H1 (cell line): ENCODE data around the gene TCEA3. TPM values are rescaled to one million over a fixed set of nuclear protein-coding genes. Genes with fewer than 3 reads are reported as not detected.

ENCODE experiments used
- CTCF ChIA-PET: fragments of 300-600 bp; sonication (Branson Sonifier 250); formaldehyde crosslinking; loops from one replicate; lab custom pipeline; 2021; ENCODE audit not compliant: partially characterized antibody; lab: Charles Lee
- POLR2A ChIA-PET: fragments of 300-600 bp; sonication (Branson Sonifier 250); formaldehyde crosslinking; loops from one replicate; lab custom pipeline; 2021; ENCODE audit warnings: inconsistent platforms; ENCODE audit not compliant: partially characterized antibody; lab: Charles Lee
- DNase-seq, 2 experiments: peaks; one replicate each; pipeline versions ENCODE4 v3.0.0 to v3.0.0-alpha.2; 2010 to 2022; ENCODE audit warnings: low spot score in 2 of 2, low read depth in 1 of 2, mixed read lengths in 1 of 2
- FAIRE-seq: peaks from 2 replicates; lab custom pipeline; 2011; peaks lifted over from hg19 to GRCh38; lab: Jason Lieb, UNC
- H2AFZ ChIP-seq: 2 replicates; pipeline ENCODE4 v1.8.1; 2012; ENCODE audit warnings: low read length, inconsistent platforms
- H2AK5ac ChIP-seq: 2 replicates; pipeline ENCODE4 v1.6.1; 2013; ENCODE audit warnings: low read depth, low read length
- H2BK120ac ChIP-seq: replicated peaks from 2 replicates; pipeline ENCODE3; 2013; ENCODE audit warnings: low read depth, low read length, inconsistent platforms
- H2BK12ac ChIP-seq: 2 replicates; pipeline ENCODE4 v1.6.1; 2013; ENCODE audit warnings: low read depth, low read length
- H2BK15ac ChIP-seq: 2 replicates; pipeline ENCODE4 v1.6.1; 2013; ENCODE audit warnings: low read length
- H2BK20ac ChIP-seq: 2 replicates; pipeline ENCODE4 v1.6.1; 2013; ENCODE audit warnings: low read length
- H2BK5ac ChIP-seq: 2 replicates; pipeline ENCODE4 v1.6.1; 2013; ENCODE audit warnings: low read depth, low read length
- H3K14ac ChIP-seq: 2 replicates; pipeline ENCODE4 v1.6.1; 2013; ENCODE audit warnings: inconsistent platforms; ENCODE audit not compliant: insufficient read length
- H3K18ac ChIP-seq: 2 replicates; pipeline ENCODE4 v1.6.1; 2013; ENCODE audit warnings: low read length; ENCODE audit errors: extremely low read depth
- H3K23ac ChIP-seq: 2 replicates; pipeline ENCODE4 v1.6.1; 2013; ENCODE audit warnings: inconsistent platforms; ENCODE audit not compliant: insufficient read length
- H3K23me2 ChIP-seq: 2 replicates; pipeline ENCODE4 v1.6.1; 2013; ENCODE audit warnings: low read depth, low read length
- H3K27ac ChIP-seq: 2 replicates; pipeline ENCODE4 v1.6.1; 2011; ENCODE audit warnings: low read depth, low read length, inconsistent platforms
- H3K27me3 ChIP-seq, 4 experiments: replicated peaks in 1 of 4; 1 replicate in 1 of 4; 2 replicates in 3 of 4; pipeline versions ENCODE4 v1.6.1 to v1.8.1; 2011 to 2013; ENCODE audit warnings: low read length in 3 of 4, mild to moderate bottlenecking in 3 of 4, inconsistent platforms in 2 of 4, mixed read lengths in 2 of 4, moderate library complexity in 1 of 4; ENCODE audit not compliant: control insufficient read depth in 3 of 4, insufficient read depth in 3 of 4; ENCODE audit errors: extremely low read depth in 1 of 4
- H3K36me3 ChIP-seq, 4 experiments: 2 replicates each; pipeline versions ENCODE4 v1.6.1 to v1.8.1; 2011 to 2013; ENCODE audit warnings: mild to moderate bottlenecking in 4 of 4, low read length in 3 of 4, moderate library complexity in 2 of 4, control low read depth in 1 of 4, inconsistent platforms in 1 of 4; ENCODE audit not compliant: insufficient read depth in 4 of 4, control insufficient read depth in 2 of 4
- H3K4ac ChIP-seq: replicated peaks from 2 replicates; pipeline ENCODE3; 2013; ENCODE audit warnings: low read length, low read depth, mixed read lengths, inconsistent platforms; ENCODE audit not compliant: insufficient read length
- H3K4me1 ChIP-seq, 4 experiments: replicated peaks in 1 of 4; 1 replicate in 1 of 4; 2 replicates in 3 of 4; pipeline versions ENCODE4 v1.6.1 to v1.8.1; 2011 to 2013; ENCODE audit warnings: low read length in 3 of 4, inconsistent platforms in 2 of 4, mixed read lengths in 1 of 4; ENCODE audit not compliant: insufficient read depth in 4 of 4, control insufficient read depth in 3 of 4
- H3K4me2 ChIP-seq, 2 experiments: 2 replicates each; pipeline versions ENCODE4 v1.6.1 to v1.8.1; 2011 to 2013; ENCODE audit warnings: low read depth in 2 of 2, low read length in 2 of 2, control low read depth in 1 of 2, inconsistent platforms in 1 of 2, mild to moderate bottlenecking in 1 of 2; ENCODE audit not compliant: insufficient read depth in 1 of 2
- H3K4me3 ChIP-seq, 4 experiments: fragments of 200-600, 300-600 bp in 1 of 4; sonication (generic), shearing (Covaris generic), sonication (Bioruptor Twin) in 1 of 4; 2 replicates each; pipeline versions ENCODE4 v1.5.1 to v1.8.1; 2011 to 2016; ENCODE audit warnings: low read length in 4 of 4, low read depth in 3 of 4, control low read depth in 2 of 4, inconsistent platforms in 2 of 4, mild to moderate bottlenecking in 2 of 4, mixed read lengths in 1 of 4, moderate library complexity in 1 of 4; ENCODE audit not compliant: insufficient read depth in 2 of 4; ENCODE audit errors: extremely low read depth in 1 of 4
- H3K56ac ChIP-seq: replicated peaks from 2 replicates; pipeline ENCODE3; 2013; ENCODE audit warnings: low read depth, mild to moderate bottlenecking, mixed read lengths, low read length, inconsistent platforms; ENCODE audit not compliant: insufficient read length
- H3K79me1 ChIP-seq: 2 replicates; pipeline ENCODE4 v1.6.1; 2013; ENCODE audit warnings: low read depth, low read length, control low read depth
- H3K79me2 ChIP-seq, 2 experiments: 2 replicates each; pipeline versions ENCODE4 v1.6.1 to v1.8.1; 2012 to 2013; ENCODE audit warnings: low read length in 2 of 2, mild to moderate bottlenecking in 2 of 2, inconsistent platforms in 1 of 2; ENCODE audit not compliant: insufficient read depth in 2 of 2, control insufficient read depth in 1 of 2
- H3K9ac ChIP-seq, 4 experiments: replicated peaks in 1 of 4; 1 replicate in 1 of 4; 2 replicates in 3 of 4; pipeline versions ENCODE4 v1.6.1 to v1.8.1; 2011 to 2013; ENCODE audit warnings: low read depth in 3 of 4, low read length in 3 of 4, control low read depth in 2 of 4, mild to moderate bottlenecking in 2 of 4, moderate library complexity in 2 of 4, inconsistent platforms in 1 of 4; ENCODE audit errors: extremely low read depth in 1 of 4
- H3K9me3 ChIP-seq, 2 experiments: 2 replicates each; pipeline versions ENCODE4 v1.6.1 to v1.8.1; 2012 to 2013; ENCODE audit warnings: mild to moderate bottlenecking in 2 of 2, moderate library complexity in 2 of 2, control low read depth in 1 of 2, inconsistent platforms in 1 of 2, low read depth in 1 of 2, low read length in 1 of 2, mixed read lengths in 1 of 2; ENCODE audit not compliant: insufficient read depth in 2 of 2
- H4K20me1 ChIP-seq, 2 experiments: replicated peaks in 1 of 2; 2 replicates each; pipeline versions ENCODE3 to v1.8.1; 2011 to 2013; ENCODE audit warnings: inconsistent platforms in 2 of 2, low read length in 2 of 2, mild to moderate bottlenecking in 1 of 2; ENCODE audit not compliant: insufficient read depth in 2 of 2, control insufficient read depth in 1 of 2
- H4K5ac ChIP-seq: 2 replicates; pipeline ENCODE4 v1.6.1; 2013; ENCODE audit warnings: low read length, low read depth, mixed read lengths, inconsistent platforms; ENCODE audit not compliant: insufficient read length
- H4K8ac ChIP-seq: 2 replicates; pipeline ENCODE4 v1.8.0; 2013; ENCODE audit warnings: mild to moderate bottlenecking, moderate library complexity, low read length, inconsistent platforms; ENCODE audit not compliant: insufficient read depth; ENCODE audit errors: extremely low read depth
- H4K91ac ChIP-seq: replicated peaks from 2 replicates; pipeline ENCODE3; 2013; ENCODE audit warnings: low read length, mixed read lengths, inconsistent platforms; ENCODE audit not compliant: insufficient read length
- ASH2L ChIP-seq: fragments of 200-600, 300-600 bp; sonication (generic); IDR thresholded peaks from one replicate; pipeline ENCODE4 v1.7.1; 2017; ENCODE audit warnings: low read length
- BCL11A ChIP-seq, 2 experiments: IDR thresholded peaks; one replicate each; pipeline ENCODE4 v1.6.1; 2011; ENCODE audit warnings: low read depth in 2 of 2, low read length in 2 of 2, mild to moderate bottlenecking in 2 of 2
- CBX8 ChIP-seq: fragments of 300-800, 300-1000 bp; sonication (generic); IDR thresholded peaks from 2 replicates; pipeline ENCODE4 v1.7.1; 2016; ENCODE audit warnings: low read depth, low read length, borderline replicate concordance
- EP300 ChIP-seq, 2 experiments: IDR thresholded peaks; 1 replicate in 1 of 2; 2 replicates in 1 of 2; pipeline ENCODE4 v1.6.1; 2011 to 2012; ENCODE audit warnings: low read depth in 2 of 2, low read length in 2 of 2, mild to moderate bottlenecking in 2 of 2, borderline replicate concordance in 1 of 2, inconsistent platforms in 1 of 2, moderate library complexity in 1 of 2
- GABPA ChIP-seq: IDR thresholded peaks from 2 replicates; pipeline ENCODE4 v1.6.1; 2011; ENCODE audit warnings: mild to moderate bottlenecking, low read length, moderate library complexity, borderline replicate concordance; ENCODE audit not compliant: insufficient read depth
- JUN ChIP-seq: IDR thresholded peaks from 2 replicates; pipeline ENCODE4 v1.6.1; 2011; ENCODE audit warnings: low read depth, mild to moderate bottlenecking, improper control_type of control experiment, low read length
- RBBP5 ChIP-seq: IDR thresholded peaks from 2 replicates; pipeline ENCODE4 v1.7.1; 2012; ENCODE audit warnings: low read depth, mild to moderate bottlenecking, inconsistent platforms, low read length, moderate library complexity, borderline replicate concordance
- RFX5 ChIP-seq: IDR thresholded peaks from 2 replicates; pipeline ENCODE4 v1.6.1; 2011; ENCODE audit warnings: low read depth, low read length, improper control_type of control experiment, borderline replicate concordance
- SP2 ChIP-seq: IDR thresholded peaks from 2 replicates; pipeline ENCODE4 v1.6.1; 2012; ENCODE audit warnings: mild to moderate bottlenecking, low read length, inconsistent platforms
- SP4 ChIP-seq: IDR thresholded peaks from 2 replicates; pipeline ENCODE4 v1.6.1; 2012; ENCODE audit warnings: low read length, inconsistent platforms
- SUZ12 ChIP-seq: fragments of 200-600 bp; sonication (generic); IDR thresholded peaks from 2 replicates; pipeline ENCODE4 v1.6.1; 2012; ENCODE audit warnings: mild to moderate bottlenecking, inconsistent platforms, low read length, moderate library complexity, mixed read lengths
- TAF1 ChIP-seq: IDR thresholded peaks from 2 replicates; pipeline ENCODE4 v1.6.1; 2011; ENCODE audit warnings: mild to moderate bottlenecking, low read depth, low read length
- TBP ChIP-seq: IDR thresholded peaks from 2 replicates; pipeline ENCODE4 v1.6.1; 2011; ENCODE audit warnings: low read depth, low read length, improper control_type of control experiment
- TEAD4 ChIP-seq: IDR thresholded peaks from 2 replicates; pipeline ENCODE4 v1.6.1; 2012; ENCODE audit warnings: low read depth, low read length, inconsistent platforms, mixed read lengths
- WGBS, 2 experiments: shearing (Covaris generic) in 1 of 2; methylation state at CpG; one replicate each; pipeline versions ENCODE4 v1.1.6 to v1.1.7; 2013 to 2015; ENCODE audit warnings: low lambda C conversion rate in 2 of 2, mixed read lengths in 2 of 2, inconsistent platforms in 1 of 2, low coverage in 1 of 2, missing lambda C conversion rate in 1 of 2; ENCODE audit not compliant: insufficient replicate concordance in 2 of 2, insufficient coverage in 1 of 2, insufficient read length in 1 of 2; ENCODE audit errors: extremely low coverage in 1 of 2, missing lambda C conversion rate in 1 of 2; 5-methylcytosine and 5-hydroxymethylcytosine counted together
- polyA plus RNA-seq, 7 experiments: library from polyadenylated mRNA; depleted of rRNA in 3 of 7; stranded (reverse) in 5 of 7; unstranded in 2 of 7; fragments of >200 nt in 5 of 7; fragments of 200-250 nt in 2 of 7; gene quantifications; 1 replicate in 5 of 7; 2 replicates in 1 of 7; 4 replicates in 1 of 7; pipeline versions ENCODE4 v1.2.1 to v1.2.3, GENCODE V29; 2011 to 2013; ENCODE audit warnings: missing spikeins in 2 of 7, mixed read lengths in 2 of 7
- total RNA-seq: library from RNA; stranded (reverse); fragmentation: NEBNext Ultra II Directional; extraction: Animal tissue kit (Norgen Biotek cat#: 25700); gene quantifications from 2 replicates; pipeline ENCODE4 v1.2.1, GENCODE V29; 2021

TCEA3 gene
- total and polyA plus RNA-seq, 2 of the 8 experiments (the other 6 are each of a cell fraction or from before 2014, with no cell fraction given) = 0.08 TPM; not detected in 1

DNA sequence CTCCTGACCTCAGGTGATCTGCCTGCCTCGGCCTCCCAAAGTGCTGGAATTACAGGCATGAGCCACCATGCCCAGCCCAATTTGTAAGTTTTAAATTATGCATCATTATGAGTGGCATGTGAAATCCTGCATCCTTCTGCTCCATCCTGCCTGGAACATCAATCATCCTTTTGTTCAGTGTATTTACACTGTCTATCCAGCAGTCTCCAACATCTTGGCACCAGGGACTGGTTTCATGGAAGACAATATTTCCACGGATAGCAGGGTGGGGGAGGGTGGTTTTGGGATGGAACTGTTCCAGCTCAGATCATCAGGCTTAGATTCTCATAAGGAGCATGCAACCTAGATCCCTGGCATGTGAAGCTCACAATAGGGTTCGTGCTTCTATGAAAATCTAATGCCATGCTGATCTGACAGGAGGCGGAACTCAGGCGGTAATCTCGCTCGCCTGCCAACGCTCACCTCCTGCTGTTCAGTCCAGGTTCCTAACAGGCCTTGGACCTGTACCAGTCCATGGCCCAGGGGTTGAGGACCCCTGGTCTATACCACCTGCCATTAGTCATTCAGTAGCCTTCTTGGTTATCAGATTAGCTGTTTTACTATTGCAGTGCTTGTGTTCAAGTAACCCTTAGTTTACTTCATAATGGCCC, 22.2 kb upstream of the TCEA3 start:
- POLR2A ChIA-PET = no interaction called here
- Histone ChIP-seq H3K79me2 (no peaks in the 10 kb centered on the region), H2AFZ (no peak overlapping the region), H3K56ac (no peak overlapping the region), H2AK5ac (no peak overlapping the region), H3K9me3 (no peaks in the 10 kb centered on the region), H3K79me1 (no peaks in the 10 kb centered on the region), H3K23ac (no peak overlapping the region), H2BK120ac (no peak overlapping the region), H2BK12ac (no peak overlapping the region), H4K5ac (no peak overlapping the region), H3K4me2 (no peak overlapping the region), H4K91ac (no peak overlapping the region), H4K20me1 (peaks cover 0 to 2% of the 10 kb centered on the region in 2 experiments), H3K4me3 (no peak overlapping the region), H2BK15ac (no peak overlapping the region), H3K27ac (no peak overlapping the region), H3K4me1 (no peaks in the 10 kb centered on the region), H3K36me3 (peaks cover 2 to 14% (median 4%) of the 10 kb centered on the region in 4 experiments; a peak in 5 of 8 replicates), H3K27me3 (no peaks in the 10 kb centered on the region), H2BK5ac (no peak overlapping the region), H3K9ac (no peak overlapping the region), H4K8ac (peak overlapping the region; percentile 46; the same call in 1 of the 2 replicates), H3K14ac (no peak overlapping the region), H3K18ac (no peak overlapping the region), H3K23me2 (no peaks in the 10 kb centered on the region), H2BK20ac (no peak overlapping the region), H3K4ac (no peak overlapping the region)
- 91% methylated on average over 8 of the region's 8 CpGs; no CpG with 5 or more reads in 1 of the 2 experiments for WGBS, 2 experiments
- DNase-seq = no peak
- FAIRE-seq = no peak
- CTCF ChIA-PET = interaction anchor here (0.7 to 1.0 kb wide), 2 partner anchors 50 to 365 kb away, joined by 3 read pairs; no protein-coding TSS in a partner anchor
- TF ChIP-seq ASH2L = no peak
- TF ChIP-seq JUN = no peak
- no peak for TF ChIP-seq TAF1
- no peak for TF ChIP-seq TEAD4
- no peak for TF ChIP-seq BCL11A (IDR thresholded peaks at IDR 0.05; ENCODE audit: low read depth in 2 of 2, low read length in 2 of 2)
- no peak for TF ChIP-seq SP4
- no peak for TF ChIP-seq SP2
- no peak for TF ChIP-seq RBBP5
- no peak for TF ChIP-seq GABPA
- TF ChIP-seq EP300 (IDR thresholded peaks at IDR 0.05; ENCODE audit: borderline replicate concordance in 1 of 2, low read depth in 2 of 2, low read length in 2 of 2) = no peak
- TF ChIP-seq RFX5 = no peak
- no peak for TF ChIP-seq SUZ12
- TF ChIP-seq TBP = no peak
- no peak for TF ChIP-seq CBX8
